WTC11 (cell line): ENCODE results near the gene RUNX1. TPM values are rescaled to one million over a fixed set of nuclear protein-coding genes. Genes with fewer than 3 reads are reported as not detected.

Source experiments
- ATAC-seq: fragments of 200-7000 bp; cut with Tn5 transposase; 2 replicates; pipeline ENCODE4 v1.10.0; 2021; ENCODE audit warnings: mild to moderate bottlenecking, moderate library complexity
- CTCF ChIA-PET: fragments of 300-600 bp; sonication (Branson Sonifier 250); formaldehyde crosslinking; loops from one replicate; lab custom pipeline; 2021; ENCODE audit warnings: antibody characterized with exemption; lab: Charles Lee
- POLR2A ChIA-PET: fragments of 350-600 bp; sonication (Branson Sonifier 250); formaldehyde crosslinking; loops from one replicate; lab custom pipeline; 2021; ENCODE audit warnings: antibody characterized with exemption; lab: Charles Lee
- DNase-seq: peaks from one replicate; pipeline ENCODE4 v3.0.0; 2021; ENCODE audit warnings: low spot score
- H3K27ac Mint-ChIP-seq: 2 replicates; pipeline ENCODE4 v1.8.0; 2021; ENCODE audit warnings: mixed read lengths
- H3K27me3 Mint-ChIP-seq: 2 replicates; pipeline ENCODE4 v1.8.0; 2021; ENCODE audit warnings: low read depth, mild to moderate bottlenecking, moderate library complexity, mixed read lengths
- H3K36me3 Mint-ChIP-seq: 2 replicates; pipeline ENCODE4 v1.8.0; 2021; ENCODE audit warnings: mixed read lengths
- H3K4me1 Mint-ChIP-seq: 2 replicates; pipeline ENCODE4 v1.8.0; 2022; ENCODE audit warnings: mixed read lengths
- H3K4me3 Mint-ChIP-seq: 2 replicates; pipeline ENCODE4 v1.8.0; 2021; ENCODE audit warnings: mild to moderate bottlenecking, moderate library complexity, mixed read lengths
- H3K9me3 Mint-ChIP-seq: 2 replicates; pipeline ENCODE4 v1.8.0; 2021; ENCODE audit warnings: mixed read lengths
- ATF1 ChIP-seq: sonication (generic); formaldehyde crosslinking; IDR thresholded peaks from 2 replicates; pipeline ENCODE4 v1.8.1; 2023; ENCODE audit warnings: mild to moderate bottlenecking, moderate library complexity, missing genetic modification reagents
- CREB1 ChIP-seq: sonication (generic); formaldehyde crosslinking; IDR thresholded peaks from 2 replicates; pipeline ENCODE4 v1.8.0; 2023; ENCODE audit warnings: mild to moderate bottlenecking, missing genetic modification reagents
- E2F1 ChIP-seq: sonication (generic); formaldehyde crosslinking; IDR thresholded peaks from 2 replicates; pipeline ENCODE4 v1.8.0; 2022; ENCODE audit warnings: mild to moderate bottlenecking, missing genetic modification reagents
- ESRRA ChIP-seq: sonication (generic); formaldehyde crosslinking; IDR thresholded peaks from 2 replicates; pipeline ENCODE4 v1.8.1; 2022; ENCODE audit warnings: mild to moderate bottlenecking, missing genetic modification reagents, borderline replicate concordance
- ETV6 ChIP-seq: sonication (generic); formaldehyde crosslinking; IDR thresholded peaks from 2 replicates; pipeline ENCODE4 v1.8.1; 2022; ENCODE audit warnings: mild to moderate bottlenecking, missing genetic modification reagents
- GRHL2 ChIP-seq: fragments of 250-450 bp; sonication (Bioruptor Pico); IDR thresholded peaks from 2 replicates; pipeline ENCODE4 v1.8.0; 2022; ENCODE audit warnings: mild to moderate bottlenecking, moderate library complexity; ENCODE audit not compliant: insufficient replicate concordance, severe bottlenecking
- HMGA2 ChIP-seq: fragments of 250-450 bp; sonication (Bioruptor Pico); IDR thresholded peaks from 2 replicates; pipeline ENCODE4 v1.4.0; 2021; ENCODE audit warnings: mild to moderate bottlenecking, moderate library complexity
- IRF2 ChIP-seq: sonication (generic); formaldehyde crosslinking; IDR thresholded peaks from 2 replicates; pipeline ENCODE4 v1.8.0; 2022; ENCODE audit warnings: low read depth, missing genetic modification reagents, borderline replicate concordance
- MLX ChIP-seq: sonication (generic); formaldehyde crosslinking; IDR thresholded peaks from 2 replicates; pipeline ENCODE4 v1.8.1; 2023; ENCODE audit warnings: mild to moderate bottlenecking, missing genetic modification reagents, moderate library complexity
- NFATC4 ChIP-seq: fragments of 250-450 bp; sonication (Bioruptor Pico); IDR thresholded peaks from 2 replicates; pipeline ENCODE4 v1.9.0; 2021; ENCODE audit warnings: mild to moderate bottlenecking
- NFYB ChIP-seq: sonication (generic); formaldehyde crosslinking; conservative IDR thresholded peaks from 2 replicates; pipeline ENCODE4 v1.8.0; 2022; ENCODE audit warnings: low read depth, missing genetic modification reagents
- NR2C2 ChIP-seq: sonication (generic); formaldehyde crosslinking; IDR thresholded peaks from 2 replicates; pipeline ENCODE4 v1.8.0; 2022; ENCODE audit warnings: mild to moderate bottlenecking, missing genetic modification reagents
- RELA ChIP-seq: sonication (generic); formaldehyde crosslinking; IDR thresholded peaks from 2 replicates; pipeline ENCODE4 v1.8.1; 2022; ENCODE audit warnings: missing genetic modification reagents, mild to moderate bottlenecking, borderline replicate concordance
- RORB ChIP-seq: fragments of 250-450 bp; sonication (Bioruptor Pico); IDR thresholded peaks from 2 replicates; pipeline ENCODE4 v1.9.0; 2021; ENCODE audit warnings: mild to moderate bottlenecking
- STAT6 ChIP-seq: sonication (generic); formaldehyde crosslinking; conservative IDR thresholded peaks from 2 replicates; pipeline ENCODE4 v1.8.1; 2023; ENCODE audit warnings: mild to moderate bottlenecking, low read depth, missing genetic modification reagents, moderate library complexity
- ZMAT4 ChIP-seq: fragments of 250-450 bp; sonication (Bioruptor Pico); IDR thresholded peaks from 2 replicates; pipeline ENCODE4 v1.9.0; 2021; ENCODE audit warnings: mild to moderate bottlenecking
- ZNF121 ChIP-seq: sonication (generic); formaldehyde crosslinking; IDR thresholded peaks from 2 replicates; pipeline ENCODE4 v1.8.0; 2023; ENCODE audit warnings: missing genetic modification reagents
- ZNF138 ChIP-seq: sonication (generic); formaldehyde crosslinking; conservative IDR thresholded peaks from 2 replicates; pipeline ENCODE4 v1.8.1; 2022; ENCODE audit warnings: mild to moderate bottlenecking, moderate library complexity, missing genetic modification reagents
- ZNF416 ChIP-seq: fragments of 250-450 bp; sonication (Bioruptor Pico); IDR thresholded peaks from 2 replicates; pipeline ENCODE4 v1.9.0; 2021; ENCODE audit warnings: mild to moderate bottlenecking, inconsistent platforms
- ZNF423 ChIP-seq: fragments of 250-450 bp; sonication (Bioruptor Pico); IDR thresholded peaks from 2 replicates; pipeline ENCODE4 v2.1.2; 2022; ENCODE audit warnings: mild to moderate bottlenecking, moderate library complexity
- total RNA-seq: library from RNA; stranded (reverse); gene quantifications from 3 replicates; pipeline ENCODE4 v1.2.3, GENCODE V29; 2021
- TF ChIP-seq, protein P1 (sequence below): fragments of 250-450 bp; sonication (Bioruptor Pico); conservative IDR thresholded peaks from 2 replicates; pipeline ENCODE4 v1.9.0; 2021; ENCODE audit warnings: mild to moderate bottlenecking
- TF ChIP-seq, protein P2 (sequence below): sonication (generic); formaldehyde crosslinking; IDR thresholded peaks from 2 replicates; pipeline ENCODE4 v1.8.1; 2022; ENCODE audit warnings: low read depth, missing genetic modification reagents, borderline replicate concordance
- TF ChIP-seq, protein P3 (sequence below): sonication (generic); formaldehyde crosslinking; IDR thresholded peaks from 2 replicates; pipeline ENCODE4 v1.8.0; 2023; ENCODE audit warnings: mild to moderate bottlenecking, missing genetic modification reagents

The RUNX1 gene
- total RNA-seq, 1 experiment from 2014 or later: 2.2 TPM

DNA sequence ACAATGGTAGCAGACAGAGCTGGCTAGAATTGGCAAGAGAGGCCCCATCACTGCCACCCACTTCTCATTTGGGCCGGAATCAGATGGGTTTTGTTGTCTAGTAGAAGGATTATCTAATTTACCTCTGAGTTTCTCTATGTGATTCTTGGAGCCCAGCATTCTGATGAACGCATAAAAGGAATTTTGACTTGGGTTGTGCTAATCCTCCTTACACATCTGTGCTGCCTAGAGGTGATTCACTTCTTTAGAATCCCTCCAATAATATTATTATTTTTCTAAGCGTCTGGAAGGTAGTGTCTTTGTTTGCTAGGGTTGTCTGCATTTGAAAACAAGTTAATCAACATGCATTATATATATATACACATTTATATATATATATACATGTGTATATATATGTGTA, 118.1 kb downstream of the RUNX1 start (continued):
- no peak for TF ChIP-seq ETV6 (CRISPR knock-in tag)
- no peak for TF ChIP-seq MLX (CRISPR knock-in tag)
- no peak for TF ChIP-seq RELA (CRISPR knock-in tag)
- TF ChIP-seq E2F1 (CRISPR knock-in tag): no peak
- TF ChIP-seq, all 79 proteins: peak for 0

DNA sequence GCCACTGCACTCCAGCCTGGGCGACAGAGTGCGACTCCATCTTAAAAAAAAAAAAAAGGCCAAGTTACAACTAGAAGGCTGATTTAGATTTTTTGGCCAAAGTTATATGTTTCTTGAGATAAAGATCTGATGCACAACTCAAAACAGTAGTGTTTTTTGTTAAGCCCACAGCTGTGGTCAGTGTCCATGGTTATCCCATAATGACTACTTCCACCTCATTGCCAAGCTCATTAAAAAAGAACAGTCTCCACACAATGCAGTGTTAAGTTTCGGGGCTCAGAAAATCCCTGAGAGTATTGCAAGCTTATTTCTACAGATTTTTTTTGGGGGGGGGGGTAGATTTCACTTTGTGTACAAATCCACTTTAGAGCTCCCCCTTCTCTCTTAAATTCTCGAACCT, 120.5 kb downstream of the RUNX1 start:
- DNase-seq (no peak), ATAC-seq (no peak)
- TF ChIP-seq CREB1 (CRISPR knock-in tag) (no peak), ZNF416 (CRISPR knock-in tag) (no peak), ZNF138 (CRISPR knock-in tag) (no peak), RORB (CRISPR knock-in tag) (no peak), GRHL2 (no peak), HMGA2 (CRISPR knock-in tag) (no peak), ZMAT4 (CRISPR knock-in tag) (no peak), NFYB (CRISPR knock-in tag) (no peak), IRF2 (CRISPR knock-in tag) (no peak), NR2C2 (no peak), ZNF423 (CRISPR knock-in tag) (no peak), ESRRA (CRISPR knock-in tag) (no peak), ATF1 (CRISPR knock-in tag) (no peak), NFATC4 (no peak), STAT6 (CRISPR knock-in tag) (no peak), ZNF121 (CRISPR knock-in tag) (no peak)
- TF ChIP-seq, protein P1, sequence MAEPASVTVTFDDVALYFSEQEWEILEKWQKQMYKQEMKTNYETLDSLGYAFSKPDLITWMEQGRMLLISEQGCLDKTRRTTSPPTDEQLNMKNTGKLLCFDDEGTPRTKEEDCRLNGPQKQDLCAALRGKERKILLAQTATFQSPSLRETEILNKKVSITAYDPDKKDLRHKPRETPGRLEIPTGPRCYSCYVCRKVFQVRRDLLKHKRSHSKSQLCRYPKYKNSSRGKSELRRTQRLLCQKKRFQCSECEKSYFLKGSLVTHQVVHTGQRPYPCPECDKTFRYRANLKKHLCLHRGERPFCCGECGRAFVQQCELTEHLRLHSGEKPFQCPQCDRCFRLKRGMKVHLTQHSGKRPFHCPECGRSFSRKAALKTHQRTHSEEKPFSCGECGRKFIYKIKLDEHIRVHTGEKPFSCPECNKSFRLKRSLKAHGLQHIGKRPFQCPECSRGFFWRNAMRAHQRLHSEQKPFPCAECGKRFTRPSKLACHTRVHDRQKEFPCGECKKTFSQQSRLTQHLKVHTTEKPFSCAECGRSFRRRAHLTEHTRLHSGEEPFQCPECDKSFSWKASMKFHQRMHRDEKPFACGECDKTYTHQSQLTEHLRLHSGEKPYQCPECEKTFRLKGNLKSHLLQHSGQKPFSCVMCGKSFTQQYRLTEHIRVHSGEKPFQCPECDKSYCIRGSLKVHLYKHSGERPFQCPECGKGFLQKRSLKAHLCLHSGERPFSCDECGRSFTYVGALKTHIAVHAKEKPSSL (CRISPR knock-in tag): no peak
- TF ChIP-seq, protein P2, sequence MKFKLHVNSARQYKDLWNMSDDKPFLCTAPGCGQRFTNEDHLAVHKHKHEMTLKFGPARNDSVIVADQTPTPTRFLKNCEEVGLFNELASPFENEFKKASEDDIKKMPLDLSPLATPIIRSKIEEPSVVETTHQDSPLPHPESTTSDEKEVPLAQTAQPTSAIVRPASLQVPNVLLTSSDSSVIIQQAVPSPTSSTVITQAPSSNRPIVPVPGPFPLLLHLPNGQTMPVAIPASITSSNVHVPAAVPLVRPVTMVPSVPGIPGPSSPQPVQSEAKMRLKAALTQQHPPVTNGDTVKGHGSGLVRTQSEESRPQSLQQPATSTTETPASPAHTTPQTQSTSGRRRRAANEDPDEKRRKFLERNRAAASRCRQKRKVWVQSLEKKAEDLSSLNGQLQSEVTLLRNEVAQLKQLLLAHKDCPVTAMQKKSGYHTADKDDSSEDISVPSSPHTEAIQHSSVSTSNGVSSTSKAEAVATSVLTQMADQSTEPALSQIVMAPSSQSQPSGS (CRISPR knock-in tag): no peak
- TF ChIP-seq, protein P3, sequence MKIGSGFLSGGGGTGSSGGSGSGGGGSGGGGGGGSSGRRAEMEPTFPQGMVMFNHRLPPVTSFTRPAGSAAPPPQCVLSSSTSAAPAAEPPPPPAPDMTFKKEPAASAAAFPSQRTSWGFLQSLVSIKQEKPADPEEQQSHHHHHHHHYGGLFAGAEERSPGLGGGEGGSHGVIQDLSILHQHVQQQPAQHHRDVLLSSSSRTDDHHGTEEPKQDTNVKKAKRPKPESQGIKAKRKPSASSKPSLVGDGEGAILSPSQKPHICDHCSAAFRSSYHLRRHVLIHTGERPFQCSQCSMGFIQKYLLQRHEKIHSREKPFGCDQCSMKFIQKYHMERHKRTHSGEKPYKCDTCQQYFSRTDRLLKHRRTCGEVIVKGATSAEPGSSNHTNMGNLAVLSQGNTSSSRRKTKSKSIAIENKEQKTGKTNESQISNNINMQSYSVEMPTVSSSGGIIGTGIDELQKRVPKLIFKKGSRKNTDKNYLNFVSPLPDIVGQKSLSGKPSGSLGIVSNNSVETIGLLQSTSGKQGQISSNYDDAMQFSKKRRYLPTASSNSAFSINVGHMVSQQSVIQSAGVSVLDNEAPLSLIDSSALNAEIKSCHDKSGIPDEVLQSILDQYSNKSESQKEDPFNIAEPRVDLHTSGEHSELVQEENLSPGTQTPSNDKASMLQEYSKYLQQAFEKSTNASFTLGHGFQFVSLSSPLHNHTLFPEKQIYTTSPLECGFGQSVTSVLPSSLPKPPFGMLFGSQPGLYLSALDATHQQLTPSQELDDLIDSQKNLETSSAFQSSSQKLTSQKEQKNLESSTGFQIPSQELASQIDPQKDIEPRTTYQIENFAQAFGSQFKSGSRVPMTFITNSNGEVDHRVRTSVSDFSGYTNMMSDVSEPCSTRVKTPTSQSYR (CRISPR knock-in tag): no peak
- Mint-ChIP-seq H3K9me3 (peaks cover 4% of the 10 kb centered on the region; the same call in 1 of the 2 replicates), H3K27me3 (no peaks in the 10 kb centered on the region), H3K27ac (no peak overlapping the region), H3K36me3 (no peaks in the 10 kb centered on the region), H3K4me3 (no peak overlapping the region), H3K4me1 (peaks cover 4% of the 10 kb centered on the region; the same call in 1 of the 2 replicates)
- ChIA-PET POLR2A (no interaction called here), CTCF (interaction anchor here (1.1 kb wide), 1 partner anchor 183 kb away, joined by 4 read pairs; no protein-coding TSS in a partner anchor)
